ENCODE measurements around the gene FHOD3. TPM values are rescaled to one million over a fixed set of nuclear protein-coding genes. Genes with fewer than 3 reads are reported as not detected.
A peak's percentile ranks its signal among the peaks of the same experiment; 100 is the strongest.

The FHOD3 gene
- total and polyA plus RNA-seq, 2 of the 4 experiments (the other 2 are of a cell fraction) = 14.6 to 16.0 TPM

DNA sequence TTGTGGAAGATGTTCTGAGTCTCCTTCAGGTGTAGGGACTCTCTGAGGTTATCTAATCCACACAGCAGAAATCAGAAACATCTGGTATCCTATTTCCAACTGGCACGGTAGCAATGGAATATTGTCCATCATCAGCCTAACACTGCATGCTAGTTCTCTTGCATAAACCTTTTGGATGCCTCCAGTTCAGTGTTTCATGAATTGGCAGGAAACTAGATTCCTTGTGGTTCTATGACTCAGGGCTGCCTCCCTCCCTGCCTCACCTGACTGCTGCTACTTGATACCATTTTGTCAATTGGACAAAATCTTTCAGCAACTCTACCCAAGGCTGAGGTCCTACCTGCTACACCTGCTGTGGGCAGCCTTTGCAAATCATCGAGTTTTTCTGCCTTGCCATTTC lies 400.4 kb downstream of the FHOD3 start:
- dilution Hi-C loops (cut with HindIII; ENCODE audit: low sequenced_read_pairs, unreplicated experiment) = no loop called here
- Histone ChIP-seq H2AFZ (replicated peaks; ENCODE audit: low read length, poor library complexity) (no peak overlapping the region), H3K79me1 (ENCODE audit: low read depth in 1 of 2, low read length in 2 of 2) (peaks cover 6 to 40% of the 10 kb centered on the region in 2 experiments; a peak in 3 of 4 replicates), H3K9ac (ENCODE audit: low read depth, low read length) (no peak overlapping the region), H3K27ac (ENCODE audit: insufficient read depth, low read length) (no peak overlapping the region), H2AK9ac (replicated peaks; ENCODE audit: low read depth, low read length, poor library complexity) (no peak overlapping the region), H2BK120ac (ENCODE audit: low read depth, low read length) (no peak overlapping the region), H3K27me3 (ENCODE audit: control insufficient read depth, insufficient read depth, low read length) (no peaks in the 10 kb centered on the region), H2BK15ac (ENCODE audit: low read depth, low read length) (no peak overlapping the region), H4K20me1 (ENCODE audit: insufficient read depth, low read length) (no peaks in the 10 kb centered on the region), H3K23ac (ENCODE audit: low read depth, low read length) (no peak overlapping the region), H2AK5ac (ENCODE audit: low read depth, low read length) (no peak overlapping the region), H3K18ac (ENCODE audit: low read depth, low read length) (no peak overlapping the region), H4K5ac (ENCODE audit: low read depth, low read length) (no peak overlapping the region), H3K4me2 (ENCODE audit: low read depth, low read length) (no peak overlapping the region; the same call in 1 of the 2 replicates), H3K14ac (replicated peaks; ENCODE audit: low read depth, low read length) (no peak overlapping the region), H4K91ac (ENCODE audit: insufficient read depth, low read depth, low read length) (no peak overlapping the region), H3K9me3 (ENCODE audit: control insufficient read depth, insufficient read depth, low read length) (no peaks in the 10 kb centered on the region), H3K9me1 (ENCODE audit: insufficient read depth, low read length) (no peaks in the 10 kb centered on the region), H3K56ac (ENCODE audit: extremely low read depth, insufficient read depth, low read length) (no peak overlapping the region), H2BK5ac (ENCODE audit: low read depth, low read length, poor library complexity, severe bottlenecking) (peak overlapping the region; percentile 47), H3K4me1 (ENCODE audit: control insufficient read depth, insufficient read depth, low read length) (peaks cover 8% of the 10 kb centered on the region), H3K4me3 (ENCODE audit: insufficient read depth, low read depth, low read length) (no peak overlapping the region), H4K8ac (ENCODE audit: low read depth in 2 of 2, low read length in 2 of 2) (no peak overlapping the region), H2BK20ac (ENCODE audit: low read depth, low read length) (no peak overlapping the region), H3K36me3 (ENCODE audit: control insufficient read depth, insufficient read depth, low read length) (no peaks in the 10 kb centered on the region; the same call in 1 of the 2 replicates), H3K4ac (ENCODE audit: low read depth, low read length) (no peak overlapping the region)
- DNase-seq (peak; percentile 94), ATAC-seq (ENCODE audit: low read depth) (peak; percentile 50)
- CTCF ChIA-PET = no interaction called here
- TF ChIP-seq MXI1 (IDR thresholded peaks at IDR 0.05; ENCODE audit: borderline replicate concordance, low read depth, low read length) (no peak), FOS (IDR thresholded peaks at IDR 0.05; ENCODE audit: low read depth, low read length) (0 out of 2 replicates have a peak, but pooled peaks have one; percentile 36), CEBPB (IDR thresholded peaks at IDR 0.05; ENCODE audit: low read depth, low read length) (peak; percentile 77), SMC3 (IDR thresholded peaks at IDR 0.05; ENCODE audit: low read depth, low read length) (no peak), POLR2A (IDR thresholded peaks at IDR 0.05; ENCODE audit: low read depth, low read length) (no peak), BHLHE40 (IDR thresholded peaks at IDR 0.05; ENCODE audit: low read depth, low read length) (peak; percentile 77), MAZ (IDR thresholded peaks at IDR 0.05; ENCODE audit: borderline replicate concordance, low read depth, low read length) (peak; percentile 31; the same call in 1 of the 2 replicates), CHD1 (IDR thresholded peaks at IDR 0.05; ENCODE audit: low read depth, low read length) (no peak), RAD21 (IDR thresholded peaks at IDR 0.05; ENCODE audit: low read length) (no peak), RCOR1 (IDR thresholded peaks at IDR 0.05; ENCODE audit: insufficient replicate concordance, low read length) (no peak), RFX5 (IDR thresholded peaks at IDR 0.05; ENCODE audit: low read depth, low read length) (no peak), MAFK (IDR thresholded peaks at IDR 0.05; ENCODE audit: low read depth, low read length) (no peak), NFE2L2 (IDR thresholded peaks at IDR 0.05; ENCODE audit: low read depth, low read length) (peak; percentile 12; the same call in 1 of the 2 replicates)
- TF ChIP-seq, protein P1, sequence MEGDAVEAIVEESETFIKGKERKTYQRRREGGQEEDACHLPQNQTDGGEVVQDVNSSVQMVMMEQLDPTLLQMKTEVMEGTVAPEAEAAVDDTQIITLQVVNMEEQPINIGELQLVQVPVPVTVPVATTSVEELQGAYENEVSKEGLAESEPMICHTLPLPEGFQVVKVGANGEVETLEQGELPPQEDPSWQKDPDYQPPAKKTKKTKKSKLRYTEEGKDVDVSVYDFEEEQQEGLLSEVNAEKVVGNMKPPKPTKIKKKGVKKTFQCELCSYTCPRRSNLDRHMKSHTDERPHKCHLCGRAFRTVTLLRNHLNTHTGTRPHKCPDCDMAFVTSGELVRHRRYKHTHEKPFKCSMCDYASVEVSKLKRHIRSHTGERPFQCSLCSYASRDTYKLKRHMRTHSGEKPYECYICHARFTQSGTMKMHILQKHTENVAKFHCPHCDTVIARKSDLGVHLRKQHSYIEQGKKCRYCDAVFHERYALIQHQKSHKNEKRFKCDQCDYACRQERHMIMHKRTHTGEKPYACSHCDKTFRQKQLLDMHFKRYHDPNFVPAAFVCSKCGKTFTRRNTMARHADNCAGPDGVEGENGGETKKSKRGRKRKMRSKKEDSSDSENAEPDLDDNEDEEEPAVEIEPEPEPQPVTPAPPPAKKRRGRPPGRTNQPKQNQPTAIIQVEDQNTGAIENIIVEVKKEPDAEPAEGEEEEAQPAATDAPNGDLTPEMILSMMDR (conservative IDR thresholded peaks at IDR 0.05; ENCODE audit: low read depth, low read length) = no peak
- TF ChIP-seq, protein P2, sequence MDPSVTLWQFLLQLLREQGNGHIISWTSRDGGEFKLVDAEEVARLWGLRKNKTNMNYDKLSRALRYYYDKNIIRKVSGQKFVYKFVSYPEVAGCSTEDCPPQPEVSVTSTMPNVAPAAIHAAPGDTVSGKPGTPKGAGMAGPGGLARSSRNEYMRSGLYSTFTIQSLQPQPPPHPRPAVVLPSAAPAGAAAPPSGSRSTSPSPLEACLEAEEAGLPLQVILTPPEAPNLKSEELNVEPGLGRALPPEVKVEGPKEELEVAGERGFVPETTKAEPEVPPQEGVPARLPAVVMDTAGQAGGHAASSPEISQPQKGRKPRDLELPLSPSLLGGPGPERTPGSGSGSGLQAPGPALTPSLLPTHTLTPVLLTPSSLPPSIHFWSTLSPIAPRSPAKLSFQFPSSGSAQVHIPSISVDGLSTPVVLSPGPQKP (IDR thresholded peaks at IDR 0.05; ENCODE audit: borderline replicate concordance, low read depth, low read length) = no peak
- TF ChIP-seq, protein P3, sequence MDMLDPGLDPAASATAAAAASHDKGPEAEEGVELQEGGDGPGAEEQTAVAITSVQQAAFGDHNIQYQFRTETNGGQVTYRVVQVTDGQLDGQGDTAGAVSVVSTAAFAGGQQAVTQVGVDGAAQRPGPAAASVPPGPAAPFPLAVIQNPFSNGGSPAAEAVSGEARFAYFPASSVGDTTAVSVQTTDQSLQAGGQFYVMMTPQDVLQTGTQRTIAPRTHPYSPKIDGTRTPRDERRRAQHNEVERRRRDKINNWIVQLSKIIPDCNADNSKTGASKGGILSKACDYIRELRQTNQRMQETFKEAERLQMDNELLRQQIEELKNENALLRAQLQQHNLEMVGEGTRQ (IDR thresholded peaks at IDR 0.05; ENCODE audit: low read depth, low read length) = peak; percentile 52; the same call in 1 of the 2 replicates
- BruUV-seq (replicated peaks) = no TSS peak
- intact Hi-C loops (cut with micrococcal nuclease) = no loop called here
- WGBS, 2 experiments (ENCODE audit: extremely low coverage in 2 of 2, insufficient read length in 1 of 2) = 33% methylated on average over 1 of the region's 2 CpGs; no CpG with 5 or more reads in 1 of the 2 experiments
- POLR2A ChIA-PET (ENCODE audit: unreplicated experiment) = no interaction called here
- in situ Hi-C loops (cut with MboI; ENCODE audit: low sequenced_read_pairs) = no loop called here

All from IMR-90 (cell line).